HepG2 (cell line): Measurements from ENCODE around the gene ST6GALNAC4. TPM values are rescaled to one million over a fixed set of nuclear protein-coding genes. Genes with fewer than 3 reads are reported as not detected.

Experiments used
- MEIS2 ChIP-seq: sonication (generic); formaldehyde crosslinking; IDR thresholded peaks from 2 replicates; pipeline ENCODE4 v1.9.0; 2021; ENCODE audit warnings: mild to moderate bottlenecking, missing genetic modification reagents
- SRSF9 ChIP-seq: fragments of 200-400 bp; formaldehyde crosslinking; IDR thresholded peaks from 2 replicates; pipeline ENCODE4 v1.6.1; 2018; ENCODE audit warnings: borderline replicate concordance, mild to moderate bottlenecking, low read depth, low read length; ENCODE audit not compliant: insufficient read depth, poor library complexity, severe bottlenecking
- ZNF354B ChIP-seq: sonication (generic); formaldehyde crosslinking; IDR thresholded peaks from 2 replicates; pipeline ENCODE4 v1.8.0; 2022; ENCODE audit warnings: mild to moderate bottlenecking, missing genetic modification reagents
- ZNF367 ChIP-seq: sonication (generic); formaldehyde crosslinking; IDR thresholded peaks from 2 replicates; pipeline ENCODE4 v1.4.0; 2020; ENCODE audit warnings: missing genetic modification reagents, borderline replicate concordance
- ZNF501 ChIP-seq: sonication (generic); formaldehyde crosslinking; IDR thresholded peaks from 2 replicates; pipeline ENCODE4 v1.5.1; 2020; ENCODE audit warnings: mild to moderate bottlenecking, moderate library complexity, missing genetic modification reagents
- ZNF598 ChIP-seq: sonication (generic); formaldehyde crosslinking; IDR thresholded peaks from 2 replicates; pipeline ENCODE4 v1.5.1; 2020; ENCODE audit warnings: mild to moderate bottlenecking, missing genetic modification reagents, borderline replicate concordance
- ZNF616 ChIP-seq: sonication (generic); formaldehyde crosslinking; IDR thresholded peaks from 2 replicates; pipeline ENCODE4 v1.5.0; 2020; ENCODE audit warnings: low read depth, mild to moderate bottlenecking, missing genetic modification reagents
- polyA plus RNA-seq, 8 experiments: library from polyadenylated mRNA; depleted of rRNA in 3 of 8; stranded (reverse) in 7 of 8; unstranded in 1 of 8; fragments of >200 nt; fragmentation: Illumina TruSeq in 4 of 8; extraction: Trizol in 4 of 8; gene quantifications; 2 replicates each; pipeline versions ENCODE4 v1.2.1 to v1.2.3, GENCODE V29; 2011 to 2016; ENCODE audit warnings: low read depth in 4 of 8, missing spikeins in 1 of 8, mixed read lengths in 1 of 8; ENCODE audit not compliant: insufficient read depth in 1 of 8
- total RNA-seq, 5 experiments: library from RNA; depleted of rRNA; stranded (reverse); fragments of >200 nt; fragmentation: Illumina TruSeq; extraction: Trizol; gene quantifications; 2 replicates each; pipeline ENCODE4 v1.2.3, GENCODE V29; 2016; ENCODE audit warnings: low read depth in 1 of 5
- TF ChIP-seq, protein P1 (sequence below): sonication (generic); formaldehyde crosslinking; IDR thresholded peaks from 2 replicates; pipeline ENCODE4 v1.4.0; 2020; ENCODE audit warnings: missing genetic modification reagents, borderline replicate concordance

The ST6GALNAC4 gene
- total and polyA plus RNA-seq, 2 of the 13 experiments (the other 11 are each of a cell fraction or from before 2014, with no cell fraction given), result 18.8 to 27.7 TPM

DNA sequence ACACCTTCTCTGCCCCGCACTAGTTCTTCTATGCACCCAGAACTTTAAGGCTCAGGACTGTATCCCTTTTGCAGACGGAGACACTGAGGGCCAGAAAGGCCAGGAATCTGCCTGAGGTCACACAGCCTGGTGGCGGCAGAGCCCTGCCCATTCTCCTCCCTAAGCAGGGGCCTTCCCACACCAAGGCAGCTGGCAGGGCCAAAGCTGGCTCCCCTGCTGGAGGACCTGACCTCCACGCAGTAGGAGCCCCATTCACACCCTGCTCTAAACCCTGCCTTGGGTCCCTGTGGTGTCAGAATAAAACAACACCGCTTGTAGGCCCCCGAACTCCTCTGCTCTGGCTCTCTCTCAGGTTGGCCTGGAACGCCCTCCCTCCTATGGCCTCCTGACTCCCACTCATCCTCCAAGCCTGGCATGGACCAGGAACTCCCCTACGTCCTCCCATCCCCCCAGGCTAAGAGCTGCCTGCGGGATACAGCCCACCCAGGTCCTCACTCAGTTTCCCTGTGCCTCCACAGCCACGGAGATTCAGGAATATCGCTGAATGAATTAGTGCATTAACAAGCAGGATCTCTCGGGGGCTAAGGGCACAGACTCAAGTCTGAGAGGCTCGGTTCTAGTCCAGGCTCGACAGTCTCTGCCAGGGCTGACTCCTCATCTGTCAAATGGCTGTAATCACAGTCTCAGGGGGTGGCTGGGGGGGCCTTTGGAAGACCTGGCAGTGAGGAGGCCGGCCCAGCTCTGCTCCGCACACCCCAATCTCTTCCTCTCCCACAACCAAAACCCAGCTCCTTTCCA lies 20.2 kb downstream of the ST6GALNAC4 start (continued):
- no peak for TF ChIP-seq SRSF9
- no peak for TF ChIP-seq ZNF616 (CRISPR knock-in tag)
- TF ChIP-seq MEIS2 (CRISPR knock-in tag), result 0 out of 2 replicates have a peak, but pooled peaks have one; percentile 37
- TF ChIP-seq ZNF598 (CRISPR knock-in tag), result 0 out of 2 replicates have a peak, but pooled peaks have one; percentile 52
- TF ChIP-seq, protein P1, sequence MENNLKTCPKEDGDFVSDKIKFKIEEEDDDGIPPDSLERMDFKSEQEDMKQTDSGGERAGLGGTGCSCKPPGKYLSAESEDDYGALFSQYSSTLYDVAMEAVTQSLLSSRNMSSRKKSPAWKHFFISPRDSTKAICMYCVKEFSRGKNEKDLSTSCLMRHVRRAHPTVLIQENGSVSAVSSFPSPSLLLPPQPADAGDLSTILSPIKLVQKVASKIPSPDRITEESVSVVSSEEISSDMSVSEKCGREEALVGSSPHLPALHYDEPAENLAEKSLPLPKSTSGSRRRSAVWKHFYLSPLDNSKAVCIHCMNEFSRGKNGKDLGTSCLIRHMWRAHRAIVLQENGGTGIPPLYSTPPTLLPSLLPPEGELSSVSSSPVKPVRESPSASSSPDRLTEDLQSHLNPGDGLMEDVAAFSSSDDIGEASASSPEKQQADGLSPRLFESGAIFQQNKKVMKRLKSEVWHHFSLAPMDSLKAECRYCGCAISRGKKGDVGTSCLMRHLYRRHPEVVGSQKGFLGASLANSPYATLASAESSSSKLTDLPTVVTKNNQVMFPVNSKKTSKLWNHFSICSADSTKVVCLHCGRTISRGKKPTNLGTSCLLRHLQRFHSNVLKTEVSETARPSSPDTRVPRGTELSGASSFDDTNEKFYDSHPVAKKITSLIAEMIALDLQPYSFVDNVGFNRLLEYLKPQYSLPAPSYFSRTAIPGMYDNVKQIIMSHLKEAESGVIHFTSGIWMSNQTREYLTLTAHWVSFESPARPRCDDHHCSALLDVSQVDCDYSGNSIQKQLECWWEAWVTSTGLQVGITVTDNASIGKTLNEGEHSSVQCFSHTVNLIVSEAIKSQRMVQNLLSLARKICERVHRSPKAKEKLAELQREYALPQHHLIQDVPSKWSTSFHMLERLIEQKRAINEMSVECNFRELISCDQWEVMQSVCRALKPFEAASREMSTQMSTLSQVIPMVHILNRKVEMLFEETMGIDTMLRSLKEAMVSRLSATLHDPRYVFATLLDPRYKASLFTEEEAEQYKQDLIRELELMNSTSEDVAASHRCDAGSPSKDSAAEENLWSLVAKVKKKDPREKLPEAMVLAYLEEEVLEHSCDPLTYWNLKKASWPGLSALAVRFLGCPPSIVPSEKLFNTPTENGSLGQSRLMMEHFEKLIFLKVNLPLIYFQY, result no peak
- no peak for TF ChIP-seq ZNF367 (CRISPR knock-in tag)
- 0 out of 2 replicates have a peak, but pooled peaks have one; percentile 45 for TF ChIP-seq ZNF354B (CRISPR knock-in tag)
- TF ChIP-seq ZNF501 (CRISPR knock-in tag), result 0 out of 2 replicates have a peak, but pooled peaks have one; percentile 5
